Measurements from ENCODE around the gene CFAP52.

Gene CFAP52

GRCh38 chr17:9536061-9536460 lies 40.4 kb upstream of the CFAP52 start:
- H3K27ac ChIP-seq = no peak overlapping the region
- TF ChIP-seq ZFX (IDR thresholded peaks at IDR 0.05) (no peak), CTCF (conservative IDR thresholded peaks at IDR 0.05) (no peak)

DNA sequence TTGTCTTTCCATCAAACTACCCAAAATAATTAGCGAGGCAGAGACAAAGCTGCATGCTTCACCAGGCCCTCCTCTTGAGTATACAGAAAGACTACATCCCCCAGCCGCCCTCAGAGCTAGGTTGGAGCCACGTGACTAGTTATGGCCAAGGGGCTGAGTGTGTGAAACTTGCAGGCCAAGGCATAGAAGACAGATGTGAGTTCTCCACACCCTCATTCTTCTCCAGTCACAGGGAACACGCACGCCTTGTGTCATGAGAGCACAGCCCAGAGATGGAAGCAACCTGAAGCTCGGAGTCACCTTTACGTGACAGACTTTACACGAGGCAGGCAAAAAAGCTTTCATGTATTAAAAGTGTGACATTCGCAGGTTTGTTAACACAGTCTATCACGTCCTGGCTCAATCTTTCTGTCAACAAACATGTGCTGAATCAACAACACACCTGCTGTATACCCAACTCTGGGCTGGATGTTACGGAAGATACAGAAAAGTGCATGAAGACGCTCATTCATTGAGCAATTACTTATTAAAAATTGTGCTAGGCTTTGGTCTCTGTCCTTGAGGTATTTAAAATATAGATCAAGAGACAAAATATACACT lies 39.2 kb upstream of the CFAP52 start:
- H3K27ac ChIP-seq = no peak overlapping the region
- TF ChIP-seq ZFX (IDR thresholded peaks at IDR 0.05) (no peak), CTCF (conservative IDR thresholded peaks at IDR 0.05) (no peak)

GRCh38 chr17:9538626-9539025 lies 37.8 kb upstream of the CFAP52 start:
- no peak overlapping the region for H3K27ac ChIP-seq
- TF ChIP-seq CTCF (conservative IDR thresholded peaks at IDR 0.05) = no peak
- no peak for TF ChIP-seq ZFX (IDR thresholded peaks at IDR 0.05)

DNA sequence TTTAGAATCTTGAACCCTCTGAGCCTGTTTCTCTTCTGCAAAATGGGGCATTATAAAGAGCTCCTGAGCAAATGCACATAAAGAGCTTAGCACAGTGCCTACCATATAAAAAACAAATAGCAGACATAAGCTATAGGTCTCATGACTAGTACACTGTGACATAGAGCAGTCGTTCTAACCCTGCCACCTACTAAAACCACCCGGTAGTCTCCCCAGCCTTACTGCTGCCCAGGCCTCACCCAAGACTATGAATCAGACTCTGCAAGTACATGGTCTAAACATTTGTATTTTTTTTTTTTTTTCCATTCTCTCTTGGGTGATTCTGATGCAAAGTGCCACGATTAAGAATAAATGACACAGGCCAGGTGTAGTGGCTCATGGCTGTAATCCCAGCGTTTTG lies 34.7 kb upstream of the CFAP52 start:
- no peak overlapping the region for H3K27ac ChIP-seq
- no peak for TF ChIP-seq ZFX (IDR thresholded peaks at IDR 0.05)
- no peak for TF ChIP-seq CTCF (conservative IDR thresholded peaks at IDR 0.05)

- H3K27ac ChIP-seq = no peak overlapping the region
- TF ChIP-seq CTCF (conservative IDR thresholded peaks at IDR 0.05) (no peak), ZFX (IDR thresholded peaks at IDR 0.05) (no peak)
These were observed 32.2 kb upstream of the CFAP52 start for GRCh38 chr17:9544221-9544620.

- TF ChIP-seq CTCF (conservative IDR thresholded peaks at IDR 0.05) = no peak
- TF ChIP-seq ZFX (IDR thresholded peaks at IDR 0.05) = no peak
- no peak overlapping the region for H3K27ac ChIP-seq
These were observed 27.2 kb upstream of the CFAP52 start for GRCh38 chr17:9549215-9549614.

DNA sequence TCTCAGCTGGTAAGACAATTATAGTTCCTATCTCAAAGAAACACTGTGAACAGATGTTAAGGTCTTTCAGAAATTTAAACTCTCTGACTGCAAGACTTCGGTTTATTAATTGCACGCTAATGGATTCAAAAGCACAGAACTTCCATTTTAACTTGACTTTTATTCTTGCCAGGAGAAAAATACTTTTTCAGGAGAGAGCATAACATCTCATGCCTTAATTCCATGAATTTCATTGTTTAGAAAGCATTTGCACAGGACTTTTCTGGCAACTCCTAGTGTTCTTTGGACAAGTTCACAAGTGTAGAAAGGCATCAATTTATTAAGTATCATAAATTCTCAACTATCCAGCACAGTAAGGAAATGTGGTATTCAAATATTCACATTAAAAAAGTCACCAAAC lies 23.3 kb upstream of the CFAP52 start:
- TF ChIP-seq CTCF (conservative IDR thresholded peaks at IDR 0.05) = no peak
- no peak for TF ChIP-seq ZFX (IDR thresholded peaks at IDR 0.05)
- H3K27ac ChIP-seq = no peak overlapping the region

Measured in C4-2B (cell line).